GM12891 (cell line): ENCODE measurements around the gene PHF21A.

Source experiments
- POLR2A ChIP-seq: IDR thresholded peaks from 2 replicates; pipeline ENCODE4 v1.6.1; 2011; ENCODE audit warnings: low read depth, low read length, control low read depth
- POLR2AphosphoS5 ChIP-seq: IDR thresholded peaks from 2 replicates; pipeline ENCODE4 v1.6.1; 2011; ENCODE audit warnings: low read depth, low read length, control low read depth
- SPI1 ChIP-seq: IDR thresholded peaks from 2 replicates; pipeline ENCODE4 v1.6.1; 2011; ENCODE audit warnings: low read depth, low read length, control low read depth
- TAF1 ChIP-seq: IDR thresholded peaks from 2 replicates; pipeline ENCODE4 v1.6.1; 2011; ENCODE audit warnings: low read depth, low read length, control low read depth

DNA sequence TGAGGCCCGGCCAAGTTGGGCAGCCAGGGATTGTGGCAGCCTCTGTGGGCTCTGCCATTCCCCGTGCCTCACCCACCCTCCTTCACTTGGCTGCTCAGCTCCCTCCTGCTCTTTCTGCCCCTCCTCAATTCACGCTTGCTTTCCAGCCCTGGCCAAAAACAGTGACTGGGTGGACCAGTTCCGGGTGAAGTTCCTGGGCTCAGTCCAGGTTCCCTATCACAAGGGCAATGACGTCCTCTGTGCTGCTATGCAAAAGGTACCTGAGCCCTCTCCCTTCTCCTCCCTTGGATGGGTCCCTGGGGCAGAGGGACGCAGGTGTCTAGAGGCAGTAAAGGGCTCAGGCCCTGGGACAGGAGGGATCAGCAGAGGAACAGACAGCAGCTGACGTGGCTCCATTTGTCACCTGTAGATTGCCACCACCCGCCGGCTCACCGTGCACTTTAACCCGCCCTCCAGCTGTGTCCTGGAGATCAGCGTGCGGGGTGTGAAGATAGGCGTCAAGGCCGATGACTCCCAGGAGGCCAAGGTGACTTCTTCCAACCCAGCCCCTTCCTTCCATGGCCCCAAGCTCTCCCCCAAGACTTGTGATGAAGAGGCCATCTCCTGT lies 216.8 kb downstream of the PHF21A start:
- TF ChIP-seq POLR2AphosphoS5 (no peak), POLR2A (no peak), TAF1 (no peak), SPI1 (no peak)
